HFFc6 (cell line): ENCODE results near the gene PPP1R8. TPM values are rescaled to one million over a fixed set of nuclear protein-coding genes. Genes with fewer than 3 reads are reported as not detected.
A peak's percentile ranks its signal among the peaks of the same experiment; 100 is the strongest.
"Not testable (repeated sequence)": the region's sequence is repeated elsewhere in the genome, so short reads cannot be mapped to it uniquely, and the experiment has no call there.

Experiments
- DNase-seq: peaks from one replicate; pipeline ENCODE4 v3.0.0-alpha.2; 2018
- H3K27ac Mint-ChIP-seq: 2 replicates; pipeline ENCODE4 v1.8.0; 2020; ENCODE audit warnings: mild to moderate bottlenecking, mixed read lengths
- H3K27me3 Mint-ChIP-seq: 2 replicates; pipeline ENCODE4 v1.8.0; 2021; ENCODE audit warnings: mild to moderate bottlenecking, moderate library complexity, mixed read lengths; ENCODE audit not compliant: insufficient read depth
- H3K36me3 Mint-ChIP-seq: 2 replicates; pipeline ENCODE4 v1.8.0; 2021; ENCODE audit warnings: low read depth, mixed read lengths
- H3K4me1 Mint-ChIP-seq: 2 replicates; pipeline ENCODE4 v1.8.0; 2020; ENCODE audit warnings: low read depth, mixed read lengths
- H3K4me3 Mint-ChIP-seq: 2 replicates; pipeline ENCODE4 v1.8.0; 2020; ENCODE audit warnings: mild to moderate bottlenecking, moderate library complexity, mixed read lengths
- H3K9me3 Mint-ChIP-seq: 2 replicates; pipeline ENCODE4 v1.8.0; 2020; ENCODE audit warnings: mild to moderate bottlenecking, mixed read lengths
- total RNA-seq, 6 experiments: library from RNA; stranded (reverse); fragmentation: NEBNext Ultra II Directional; extraction: Animal tissue kit (Norgen Biotek cat#: 25700); gene quantifications; 2 replicates in 1 of 6; 3 replicates in 5 of 6; pipeline ENCODE4 v1.2.3, GENCODE V29; 2021
- TF ChIP-seq, protein P1 (sequence below): fragments of 200-600 bp; sonication (generic); IDR thresholded peaks from 2 replicates; pipeline ENCODE4 v1.5.0; 2021; ENCODE audit warnings: antibody characterized with exemption, mild to moderate bottlenecking

PPP1R8 gene
- total RNA-seq, 6 experiments from 2014 or later = 38.1 to 45.3 (median 39.1) TPM

DNA sequence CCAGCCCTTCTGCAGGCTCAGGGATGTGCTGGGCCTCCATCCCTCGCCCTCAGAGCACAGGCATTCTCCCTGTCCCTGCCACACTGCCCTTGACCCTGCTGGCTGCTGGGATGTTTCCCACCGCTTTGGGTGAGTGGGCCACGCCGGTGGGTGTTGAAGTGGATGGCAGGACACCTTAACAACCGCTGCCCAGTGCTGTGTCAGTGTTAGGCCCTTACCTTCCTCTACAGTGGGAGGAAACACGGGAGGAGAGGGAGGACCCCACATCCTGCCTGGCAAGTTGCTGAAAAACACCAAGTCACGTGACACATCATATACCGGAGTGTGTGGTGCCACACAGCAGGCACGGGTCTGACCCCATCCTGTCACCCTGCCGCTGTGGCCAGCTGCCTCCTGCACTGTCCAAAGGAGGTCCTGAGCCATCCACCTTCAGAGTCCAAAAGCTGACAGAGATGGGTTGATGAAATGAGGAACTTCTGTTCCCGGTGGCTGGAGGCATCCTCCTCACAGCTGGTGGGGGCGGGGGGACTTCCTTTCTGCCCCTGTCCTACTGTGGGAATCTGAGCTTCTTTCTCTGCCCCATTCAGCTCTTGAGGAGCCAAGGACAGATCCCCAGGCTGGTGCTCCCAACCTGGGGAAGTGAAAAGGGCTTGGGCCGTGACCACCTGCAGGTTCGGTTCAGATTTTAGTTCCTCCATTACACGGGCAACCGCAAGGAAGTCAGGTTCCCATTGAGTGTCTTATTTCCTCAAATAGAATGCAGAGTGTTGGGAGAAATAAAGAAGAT lies 38.5 kb downstream of the PPP1R8 start:
- no peak overlapping the region for H3K4me3 Mint-ChIP-seq
- TF ChIP-seq, protein P1, sequence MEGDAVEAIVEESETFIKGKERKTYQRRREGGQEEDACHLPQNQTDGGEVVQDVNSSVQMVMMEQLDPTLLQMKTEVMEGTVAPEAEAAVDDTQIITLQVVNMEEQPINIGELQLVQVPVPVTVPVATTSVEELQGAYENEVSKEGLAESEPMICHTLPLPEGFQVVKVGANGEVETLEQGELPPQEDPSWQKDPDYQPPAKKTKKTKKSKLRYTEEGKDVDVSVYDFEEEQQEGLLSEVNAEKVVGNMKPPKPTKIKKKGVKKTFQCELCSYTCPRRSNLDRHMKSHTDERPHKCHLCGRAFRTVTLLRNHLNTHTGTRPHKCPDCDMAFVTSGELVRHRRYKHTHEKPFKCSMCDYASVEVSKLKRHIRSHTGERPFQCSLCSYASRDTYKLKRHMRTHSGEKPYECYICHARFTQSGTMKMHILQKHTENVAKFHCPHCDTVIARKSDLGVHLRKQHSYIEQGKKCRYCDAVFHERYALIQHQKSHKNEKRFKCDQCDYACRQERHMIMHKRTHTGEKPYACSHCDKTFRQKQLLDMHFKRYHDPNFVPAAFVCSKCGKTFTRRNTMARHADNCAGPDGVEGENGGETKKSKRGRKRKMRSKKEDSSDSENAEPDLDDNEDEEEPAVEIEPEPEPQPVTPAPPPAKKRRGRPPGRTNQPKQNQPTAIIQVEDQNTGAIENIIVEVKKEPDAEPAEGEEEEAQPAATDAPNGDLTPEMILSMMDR = no peak
- H3K9me3 Mint-ChIP-seq = no peaks in the 10 kb centered on the region
- H3K4me1 Mint-ChIP-seq = peaks cover 11% of the 10 kb centered on the region
- no peaks in the 10 kb centered on the region for H3K36me3 Mint-ChIP-seq
- H3K27me3 Mint-ChIP-seq = peaks cover 6% of the 10 kb centered on the region; the same call in 1 of the 2 replicates
- no peak overlapping the region for H3K27ac Mint-ChIP-seq
- no peak for DNase-seq

DNA sequence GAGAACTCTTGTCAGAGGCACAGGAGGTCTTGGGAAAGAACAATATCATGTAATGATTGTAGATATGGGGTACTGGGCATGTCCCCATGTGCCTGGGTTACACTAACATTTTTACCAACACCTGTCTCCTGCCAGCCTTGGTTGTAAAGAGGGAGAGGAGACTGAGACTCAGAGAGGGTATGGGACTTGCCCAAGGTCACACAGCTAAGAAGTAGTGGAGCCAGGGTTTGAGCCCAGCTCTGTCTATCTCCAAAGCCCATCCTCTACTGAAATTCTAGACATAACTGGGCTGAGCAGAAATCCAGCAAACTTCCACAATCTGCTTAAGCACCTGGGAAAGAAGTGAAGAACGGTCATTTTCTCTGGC lies 39.1 kb downstream of the PPP1R8 start:
- DNase-seq = no peak
- TF ChIP-seq, protein P1 = no peak; the same call in 1 of the 2 replicates
- Mint-ChIP-seq H3K36me3 (no peaks in the 10 kb centered on the region), H3K4me1 (peaks cover 9% of the 10 kb centered on the region), H3K9me3 (no peaks in the 10 kb centered on the region), H3K4me3 (no peak overlapping the region), H3K27me3 (peaks cover 6% of the 10 kb centered on the region; the same call in 1 of the 2 replicates), H3K27ac (no peak overlapping the region)

DNA sequence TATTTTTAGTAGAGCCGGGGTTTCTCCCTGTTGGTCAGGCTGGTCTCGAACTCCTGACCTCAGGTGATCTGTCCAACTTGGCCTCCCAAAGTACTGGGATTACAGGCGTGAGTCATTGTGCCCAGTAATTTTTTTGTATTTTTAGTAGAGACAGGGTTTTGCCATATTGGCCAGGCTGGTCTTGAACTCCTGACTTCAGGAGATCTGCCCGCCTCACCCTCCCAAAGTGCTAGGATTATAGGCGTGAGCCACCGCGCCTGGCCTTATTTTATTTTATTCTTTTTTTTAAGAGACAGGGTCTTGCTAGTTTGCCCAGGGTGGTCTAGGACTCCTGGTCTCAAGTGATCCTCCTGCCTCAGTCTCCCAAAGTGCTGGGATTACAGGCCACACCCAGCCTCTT lies 40.5 kb downstream of the PPP1R8 start:
- not testable (repeated sequence) for H3K9me3 Mint-ChIP-seq, H3K27ac Mint-ChIP-seq, H3K4me3 Mint-ChIP-seq, DNase-seq, H3K36me3 Mint-ChIP-seq, H3K27me3 Mint-ChIP-seq
- H3K4me1 Mint-ChIP-seq = peaks cover 19% of the 10 kb centered on the region

DNA sequence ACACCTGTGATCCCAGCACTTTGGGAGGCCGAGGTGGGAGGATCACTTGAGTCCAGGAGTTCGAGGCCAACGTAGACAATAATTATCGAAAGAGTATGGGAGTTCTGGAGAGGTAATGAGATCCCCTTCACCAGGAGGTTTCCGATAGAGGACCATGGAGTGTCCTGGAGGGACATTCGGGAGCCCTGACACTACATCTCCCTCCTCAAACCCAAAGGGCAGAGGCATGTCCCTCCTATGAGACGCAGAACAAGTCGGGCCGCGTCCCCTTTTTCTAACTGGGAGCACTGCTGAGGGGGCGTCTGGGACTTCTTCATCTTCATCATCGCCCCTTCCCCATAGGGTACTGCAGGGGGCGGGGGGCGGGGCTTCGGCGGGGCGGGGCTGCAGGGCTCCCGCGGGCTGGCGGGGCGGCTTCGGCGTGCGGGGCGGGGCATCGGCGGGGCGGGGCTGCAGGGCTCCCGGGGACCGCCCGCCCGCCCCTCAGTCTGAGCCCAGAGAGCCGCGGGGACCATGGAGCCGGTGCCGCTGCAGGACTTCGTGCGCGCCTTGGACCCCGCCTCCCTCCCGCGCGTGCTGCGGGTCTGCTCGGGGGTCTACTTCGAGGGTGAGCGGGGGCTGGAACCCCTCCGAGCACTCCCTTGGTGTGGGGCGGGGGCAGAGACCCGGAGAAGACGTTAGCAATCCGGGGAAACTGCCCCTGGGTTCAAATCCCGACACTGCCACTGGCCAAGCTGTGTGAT lies 41.6 kb downstream of the PPP1R8 start, which contains the start of gene THEMIS2:
Gene THEMIS2 (plus strand): TSS at position 486 of the 743 bp plus-strand sequence. CDS start 28 bp downstream, at position 514.
- no peak for DNase-seq
- Mint-ChIP-seq H3K4me1 (peaks cover 19% of the 10 kb centered on the region), H3K4me3 (peak within 1 kb of the TSS; percentile 86), H3K36me3 (no peaks in the 10 kb centered on the region), H3K27me3 (peaks cover 8% of the 10 kb centered on the region; the same call in 1 of the 2 replicates), H3K27ac (peak within 1 kb of the TSS; percentile 64; the same call in 1 of the 2 replicates), H3K9me3 (no peaks in the 10 kb centered on the region)
- TF ChIP-seq, protein P1 = no peak

DNA sequence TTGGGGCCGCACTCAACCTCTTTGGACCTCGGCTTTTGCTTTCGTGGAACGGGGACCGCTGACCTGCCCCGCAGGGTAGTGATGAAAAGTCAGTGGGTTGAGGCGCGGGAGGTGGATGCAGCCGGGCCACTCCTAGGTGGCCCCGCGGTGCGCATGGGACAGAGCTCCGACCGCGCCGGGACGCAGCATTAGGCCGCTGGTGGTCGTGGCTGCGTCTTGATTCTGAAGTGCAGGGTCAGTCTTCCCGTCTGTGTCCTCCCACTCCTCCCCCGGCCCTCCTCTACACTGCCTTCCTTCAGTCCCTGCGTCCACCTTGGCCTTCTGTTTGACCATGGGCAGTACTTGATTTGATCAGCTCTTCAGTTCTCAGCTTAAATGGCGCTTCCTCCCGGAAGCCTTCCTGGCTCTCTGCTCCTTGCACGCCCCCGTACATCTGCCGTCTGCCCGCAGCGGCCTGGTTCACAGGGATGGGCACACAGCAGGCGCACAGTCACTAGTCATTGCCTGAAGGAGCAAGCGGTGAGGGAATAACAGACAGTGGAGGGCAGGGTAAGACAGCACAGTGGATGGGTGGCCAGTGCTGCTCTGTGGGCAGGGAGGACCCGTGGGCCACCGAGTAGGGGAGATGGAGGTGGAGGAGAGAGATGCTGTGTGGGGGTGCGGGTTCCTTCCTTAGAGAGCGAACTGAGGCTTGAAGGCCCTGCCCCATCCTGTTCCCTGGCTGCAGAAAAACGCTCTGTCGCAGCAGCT lies 42.4 kb downstream of the PPP1R8 start:
- DNase-seq = no peak
- TF ChIP-seq, protein P1 = no peak
- Mint-ChIP-seq H3K27ac (peak overlapping the region; percentile 64; the same call in 1 of the 2 replicates), H3K4me3 (peak overlapping the region; percentile 86), H3K36me3 (no peaks in the 10 kb centered on the region), H3K9me3 (no peaks in the 10 kb centered on the region), H3K27me3 (peaks cover 8% of the 10 kb centered on the region; the same call in 1 of the 2 replicates), H3K4me1 (peaks cover 19% of the 10 kb centered on the region)
